GM21576 (cell line): ENCODE measurements around the gene MMP19.

ENCODE experiments used
- ATAC-seq: cut with Tn5 transposase; IDR thresholded peaks from one replicate; pipeline ENCODE4 v1.9.1; 2021; ENCODE audit warnings: mild to moderate bottlenecking, moderate library complexity; ENCODE audit not compliant: unreplicated experiment

MMP19 gene

DNA sequence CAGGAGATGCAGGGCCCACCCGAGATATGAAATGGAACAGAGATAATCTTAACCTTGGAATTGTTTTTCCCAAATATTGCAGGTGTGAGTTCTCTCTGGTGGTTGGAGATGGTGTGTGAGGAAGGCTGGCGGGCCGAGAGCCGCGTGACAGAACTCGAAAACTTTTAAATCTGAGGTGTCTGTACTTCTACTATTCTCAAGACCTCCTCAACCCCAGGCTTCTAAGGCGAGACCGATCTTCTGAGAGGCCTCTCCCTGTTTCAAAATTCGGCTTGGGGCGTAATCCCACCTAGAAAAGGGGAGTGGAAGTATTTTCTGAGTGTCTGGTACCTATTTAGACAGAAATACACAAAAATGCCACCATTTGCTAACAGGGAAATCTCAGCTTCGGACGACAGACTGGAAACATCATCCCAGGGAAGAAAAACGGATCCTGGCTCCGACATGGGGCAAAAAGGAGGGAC lies 25.8 kb downstream of the MMP19 start:
- ATAC-seq: no peak

DNA sequence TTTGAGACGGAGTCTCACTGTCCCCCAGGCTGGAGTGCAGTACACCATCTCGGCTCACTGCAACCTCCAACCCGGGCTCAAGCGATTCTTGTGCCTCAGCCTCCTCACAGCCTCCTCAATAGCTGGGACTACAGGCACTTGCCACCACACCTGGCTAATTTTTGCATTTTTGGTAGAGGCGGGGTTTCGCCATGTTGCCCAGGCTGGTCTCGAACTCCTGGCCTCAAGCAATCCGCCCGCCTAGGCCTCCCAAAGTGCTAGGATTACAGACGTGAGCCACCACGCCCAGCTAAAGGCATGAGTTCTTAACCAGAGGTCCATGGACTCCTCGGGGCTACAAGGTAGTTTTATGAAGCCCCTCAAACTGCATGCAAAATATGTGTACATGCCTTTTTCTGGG lies 27.3 kb downstream of the MMP19 start:
- no peak for ATAC-seq

DNA sequence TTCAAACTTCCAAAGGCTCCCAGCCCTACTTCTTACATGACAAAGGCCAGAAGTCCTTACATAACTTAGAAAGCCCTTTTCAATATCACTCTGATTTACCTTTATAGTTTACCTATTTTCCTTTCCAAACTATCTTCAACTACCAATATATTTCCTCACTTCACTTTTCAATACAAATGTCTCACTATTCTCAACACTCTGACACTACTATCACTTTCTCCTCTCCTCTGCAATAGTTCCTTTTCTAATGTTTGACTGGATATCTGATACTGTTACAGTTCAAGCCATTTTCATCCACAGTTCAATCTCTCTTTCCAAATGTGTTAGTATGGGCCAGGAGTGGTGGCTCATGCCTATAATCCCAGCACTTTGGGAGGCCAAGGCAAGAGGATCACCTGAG lies 28.5 kb downstream of the MMP19 start:
- ATAC-seq: no peak

DNA sequence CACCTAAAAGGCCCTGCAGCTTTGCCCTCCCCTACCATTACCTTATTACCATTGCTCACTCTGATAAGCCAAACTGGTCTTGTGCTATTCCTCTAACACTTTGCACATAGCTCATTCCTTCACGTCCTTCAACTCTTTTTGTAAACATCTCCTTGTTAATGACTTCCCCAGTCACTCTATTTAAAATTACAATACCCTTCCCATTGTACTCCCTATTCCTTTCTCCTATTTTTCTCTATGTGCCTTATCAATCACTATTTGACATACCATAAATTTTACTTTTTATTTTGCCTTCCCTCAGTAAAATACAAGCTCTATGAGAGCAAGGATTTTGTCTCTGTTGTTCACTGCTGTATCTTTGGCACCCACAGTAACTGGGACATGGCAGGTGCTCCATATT lies 30.6 kb downstream of the MMP19 start:
- no peak for ATAC-seq

DNA sequence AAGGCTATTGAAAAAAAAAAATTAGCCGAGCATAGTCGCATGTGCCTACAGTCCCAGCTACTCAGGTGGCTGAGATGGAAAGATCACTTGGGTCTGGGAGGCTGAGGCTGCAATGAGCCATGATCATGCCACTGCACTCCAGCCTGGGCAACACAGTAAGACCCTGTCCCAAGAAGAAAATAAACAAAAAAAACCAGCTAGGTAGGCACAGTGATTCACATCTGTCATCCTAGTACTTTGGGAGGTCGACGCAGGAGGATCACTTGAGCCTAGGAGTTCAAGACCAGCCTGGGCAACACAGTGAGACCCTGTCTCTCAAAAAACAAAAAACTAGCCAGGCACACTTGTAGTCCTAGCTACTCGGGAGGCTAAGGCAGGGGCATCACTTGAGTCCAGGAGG lies 33.5 kb downstream of the MMP19 start:
- ATAC-seq: no peak

DNA sequence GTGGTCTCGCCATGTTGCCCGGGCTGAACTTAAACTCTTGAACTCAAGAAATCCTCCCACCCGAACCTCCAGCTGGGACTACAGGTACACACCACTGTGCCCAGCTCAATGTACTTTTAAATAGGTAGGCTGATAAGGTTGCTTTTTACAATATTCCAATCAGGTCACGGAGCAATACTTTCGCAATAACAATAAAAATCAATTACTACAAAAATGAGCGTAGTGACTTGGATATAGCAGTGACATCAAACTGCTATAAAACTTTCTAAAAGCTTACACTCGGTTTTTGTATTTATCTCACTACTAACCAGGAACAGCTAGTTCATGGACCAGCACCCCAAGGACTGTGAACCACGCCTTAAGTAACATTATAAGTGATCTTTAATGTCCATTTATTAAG lies 35.8 kb downstream of the MMP19 start:
- ATAC-seq: no peak

DNA sequence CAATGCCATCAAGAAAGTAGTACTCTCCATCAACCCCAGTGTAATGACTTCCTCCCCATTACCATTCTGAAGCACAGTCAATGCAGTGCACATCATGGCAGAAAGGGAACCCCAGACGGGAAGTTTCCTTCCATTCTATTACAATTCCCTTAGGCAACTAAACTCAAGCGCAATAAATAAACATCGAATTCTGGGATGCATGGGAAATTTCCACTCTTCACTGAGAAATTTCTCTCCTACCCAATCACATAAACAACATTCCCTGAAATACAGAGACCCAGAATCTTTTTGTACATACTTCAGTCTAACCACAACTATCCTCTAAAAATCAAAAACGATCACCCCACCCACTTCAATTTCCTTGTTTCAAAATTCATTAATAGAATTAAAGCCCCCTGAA lies 45.2 kb downstream of the MMP19 start:
- no peak for ATAC-seq

DNA sequence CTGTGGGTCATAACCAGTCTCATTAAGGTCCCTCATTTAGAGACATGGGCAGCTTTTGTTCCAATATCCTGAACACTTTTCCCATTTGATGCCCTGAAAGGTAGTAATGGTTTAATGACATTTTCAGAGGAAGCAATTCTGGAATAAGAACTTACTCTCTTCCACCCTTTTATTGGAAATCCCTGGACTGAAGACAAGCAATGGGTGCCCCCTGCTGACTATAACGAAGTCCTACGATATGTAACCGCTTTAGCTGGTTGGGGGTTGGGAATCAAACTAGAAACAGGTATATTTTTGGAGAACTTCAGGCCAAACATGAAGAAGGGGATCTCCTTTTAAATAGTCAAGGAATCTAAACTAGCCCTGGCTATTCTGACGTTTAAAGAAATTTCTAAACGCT lies 45.7 kb downstream of the MMP19 start:
- ATAC-seq: no peak

DNA sequence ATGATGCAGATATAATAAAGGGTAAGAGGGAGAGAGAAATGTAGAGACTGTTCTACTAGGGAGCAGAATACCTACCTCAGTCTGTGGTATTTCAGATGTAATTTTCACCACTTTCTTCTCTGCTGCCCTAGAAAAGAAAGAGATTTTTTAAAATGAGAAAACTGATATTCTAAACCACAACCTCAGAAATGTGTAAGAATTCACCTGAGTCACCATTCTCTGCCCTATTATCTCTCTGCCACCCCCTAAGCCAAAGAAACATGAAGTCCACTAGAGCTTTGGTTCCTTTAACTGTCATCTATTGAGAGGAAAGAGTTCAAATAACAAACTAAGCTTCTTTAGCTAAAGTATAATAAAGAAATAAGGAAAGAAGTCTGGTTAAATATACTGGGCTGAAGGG lies 46.8 kb downstream of the MMP19 start:
- ATAC-seq: no peak

DNA sequence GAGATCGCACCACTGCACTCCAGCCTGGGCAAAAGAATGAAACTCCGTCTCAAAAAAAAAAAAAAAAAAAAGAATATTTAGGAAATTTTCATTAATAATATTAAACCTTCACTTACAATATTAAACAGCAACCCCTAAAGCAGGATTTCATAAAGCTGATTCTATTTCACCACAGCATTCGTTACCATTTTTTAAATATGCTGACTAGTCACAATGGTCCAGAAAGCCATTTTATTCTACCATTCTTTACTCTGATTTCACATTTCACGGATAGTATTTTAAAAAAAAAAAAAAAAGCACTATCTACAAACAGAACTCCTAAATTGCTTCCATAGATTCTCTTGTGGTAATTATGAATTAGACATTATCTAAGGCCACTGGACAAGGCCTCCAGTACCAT lies 52.8 kb downstream of the MMP19 start:
- no peak for ATAC-seq

DNA sequence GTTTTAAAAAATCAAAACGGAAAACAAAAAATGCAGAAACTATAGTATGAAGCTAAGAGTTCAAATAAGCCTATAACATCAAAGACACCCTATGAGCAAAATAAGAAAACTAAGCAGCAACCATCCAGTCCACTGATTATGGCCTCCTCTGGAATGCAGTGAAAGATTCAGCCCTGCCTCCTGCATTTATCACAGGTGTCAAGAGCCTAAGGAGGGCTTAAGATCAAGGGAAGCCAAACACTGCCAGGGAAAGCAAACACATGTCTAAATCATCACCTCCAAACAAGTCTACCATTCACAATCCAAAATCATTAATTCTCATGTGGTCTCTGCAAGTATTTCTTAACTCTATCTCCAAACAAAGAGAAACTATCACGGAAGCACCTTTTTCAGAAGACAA lies 53.6 kb downstream of the MMP19 start:
- ATAC-seq: no peak

DNA sequence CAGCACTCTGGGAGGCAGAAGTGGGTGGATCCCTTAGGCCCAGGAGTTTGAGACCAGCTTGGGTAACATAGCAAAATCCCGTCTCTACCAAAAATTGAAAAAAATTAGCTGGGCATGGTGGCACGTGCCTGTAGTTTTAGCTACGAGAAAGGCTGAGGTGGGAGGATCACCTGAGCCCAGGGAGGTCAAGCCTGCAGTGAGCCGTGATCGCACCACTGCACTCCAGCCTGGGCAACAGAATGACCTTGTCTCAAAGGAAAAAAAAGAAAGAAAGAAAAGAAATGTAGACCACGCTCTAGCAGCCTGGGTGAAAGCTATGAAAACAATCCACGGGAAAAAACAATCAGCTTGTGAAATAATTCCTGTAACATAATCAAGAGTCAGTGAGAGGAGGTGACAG lies 54.2 kb downstream of the MMP19 start:
- ATAC-seq: no peak
